ENCODE measurements around the gene TBC1D8. TPM values are rescaled to one million over a fixed set of nuclear protein-coding genes. Genes with fewer than 3 reads are reported as not detected.

The TBC1D8 gene
- total and polyA plus RNA-seq, 9 of the 15 experiments (the other 6 are each of a cell fraction or from before 2014, with no cell fraction given) = 0.36 to 1.3 (median 0.82) TPM

GRCh38 chr2:101157272-101157671, 6.1 kb upstream of the TBC1D8 start:
- DNase-seq (ENCODE audit: extremely low read depth in 1 of 4, low spot score in 3 of 4) (no peak), FAIRE-seq (no peak), ATAC-seq (no peak)
- intact Hi-C loops (cut with micrococcal nuclease) (no loop called here), in situ Hi-C loops (cut with MboI) (no loop called here)
- Histone ChIP-seq H3K79me2 (ENCODE audit: control insufficient read depth, insufficient read depth, low read length) (no peaks in the 10 kb centered on the region), H4K20me1 (replicated peaks; ENCODE audit: control insufficient read depth, insufficient read depth, low read length) (no peaks in the 10 kb centered on the region), H3K27me3 (ENCODE audit: control insufficient read depth in 2 of 2, insufficient read depth in 2 of 2, low read length in 2 of 2) (peaks cover 17 to 43% of the 10 kb centered on the region in 2 experiments; a peak in 4 of 5 replicates), H3K9me1 (ENCODE audit: control insufficient read depth, insufficient read depth, low read length) (no peaks in the 10 kb centered on the region), H3K9ac (ENCODE audit: insufficient read depth in 1 of 2, low read depth in 2 of 2, low read length in 2 of 2) (no peak overlapping the region), H3K4me1 (replicated peaks in 1 of 2; ENCODE audit: control insufficient read depth in 2 of 2, insufficient read depth in 2 of 2, low read length in 2 of 2) (no peaks in the 10 kb centered on the region; a peak in 3 of 5 replicates), H3K36me3 (ENCODE audit: control insufficient read depth, insufficient read depth, low read length) (no peaks in the 10 kb centered on the region), H2AFZ (ENCODE audit: low read depth, low read length) (no peak overlapping the region), H3K4me3 (no peak overlapping the region), H3K27ac (ENCODE audit: extremely low read depth, low read depth, low read length) (no peak overlapping the region), H3K4me2 (ENCODE audit: insufficient read depth, low read length) (no peak overlapping the region), H3K9me3 (replicated peaks; ENCODE audit: control insufficient read depth, insufficient read depth, low read depth, low read length) (no peaks in the 10 kb centered on the region)
- TF ChIP-seq CHD4 (IDR thresholded peaks at IDR 0.05; ENCODE audit: insufficient read depth, insufficient replicate concordance, low read depth, low read length, poor library complexity, severe bottlenecking) (no peak), TCFL5 (CRISPR knock-in tag; conservative IDR thresholded peaks at IDR 0.05) (no peak), HNRNPUL1 (IDR thresholded peaks at IDR 0.05; ENCODE audit: low read length) (no peak), RBM39 (optimal IDR thresholded peaks at IDR 0.05; ENCODE audit: low read depth, low read length) (no peak), ZNF699 (CRISPR knock-in tag; IDR thresholded peaks at IDR 0.05; ENCODE audit: insufficient replicate concordance) (no peak), PTTG1 (tag; IDR thresholded peaks at IDR 0.05; ENCODE audit: low read depth) (no peak), SOX6 (IDR thresholded peaks at IDR 0.05) (no peak), ATF2 (CRISPR knock-in tag; IDR thresholded peaks at IDR 0.05) (no peak), YY1 (IDR thresholded peaks at IDR 0.05; ENCODE audit: borderline replicate concordance in 1 of 3, control insufficient read depth in 1 of 3, extremely low read depth in 1 of 3, insufficient read depth in 3 of 3, insufficient read length in 1 of 3, insufficient replicate concordance in 2 of 3, low read depth in 1 of 3, low read length in 2 of 3) (no peak), BDP1 (IDR thresholded peaks at IDR 0.05; ENCODE audit: insufficient read depth, insufficient read length) (no peak), UBTF (IDR thresholded peaks at IDR 0.05; ENCODE audit: borderline replicate concordance in 1 of 2, low read depth in 2 of 2, low read length in 2 of 2) (no peak), PCBP2 (IDR thresholded peaks at IDR 0.05; ENCODE audit: low read depth, low read length, poor library complexity, severe bottlenecking) (no peak), POLR2A (conservative IDR thresholded peaks at IDR 0.05) (no peak), IRF1 (CRISPR knock-in tag; IDR thresholded peaks at IDR 0.05; ENCODE audit: borderline replicate concordance) (no peak), GATAD2A (IDR thresholded peaks at IDR 0.05) (no peak), IRF9 (tag; IDR thresholded peaks at IDR 0.05) (no peak), PRPF4 (IDR thresholded peaks at IDR 0.05; ENCODE audit: insufficient read depth, low read depth, low read length, poor library complexity, severe bottlenecking) (no peak)
- ChIA-PET POLR2A (no interaction called here), CTCF (ENCODE audit: low intra/inter-chr PET ratio) (no interaction called here)
- BruUV-seq (replicated peaks) = no TSS peak
- WGBS (ENCODE audit: insufficient coverage, low coverage, missing lambda C conversion rate) = 12% methylated on average over 6 of the region's 6 CpGs

Data from K562 (cell line).